ENCODE measurements around the gene PPM1B. TPM values are rescaled to one million over a fixed set of nuclear protein-coding genes. Genes with fewer than 3 reads are reported as not detected.

PPM1B gene
- total and polyA plus RNA-seq, 10 of the 15 experiments (the other 5 are each of a cell fraction or from before 2014, with no cell fraction given): 12.5 to 53.4 (median 33.7) TPM

DNA sequence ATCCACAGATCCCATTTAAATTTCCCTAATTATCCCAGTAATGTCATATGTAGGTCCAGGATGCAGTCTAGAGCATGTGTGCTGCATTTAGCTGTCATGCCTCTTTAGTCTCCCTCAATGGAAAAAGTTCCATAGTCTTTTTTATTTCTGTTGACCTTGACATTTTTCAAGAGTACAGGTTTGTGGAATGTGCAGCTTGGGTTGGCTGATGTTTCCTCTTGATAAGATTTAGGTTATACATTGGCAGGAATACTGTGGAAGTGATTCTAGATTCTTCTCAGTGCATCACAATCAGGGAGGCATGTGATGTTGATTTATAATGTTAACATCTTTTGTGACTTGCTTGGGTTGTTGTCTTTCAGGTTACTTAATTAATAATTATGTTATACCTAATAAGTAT is 42.5 kb downstream of the PPM1B start (continued):
- TF ChIP-seq, protein P1, sequence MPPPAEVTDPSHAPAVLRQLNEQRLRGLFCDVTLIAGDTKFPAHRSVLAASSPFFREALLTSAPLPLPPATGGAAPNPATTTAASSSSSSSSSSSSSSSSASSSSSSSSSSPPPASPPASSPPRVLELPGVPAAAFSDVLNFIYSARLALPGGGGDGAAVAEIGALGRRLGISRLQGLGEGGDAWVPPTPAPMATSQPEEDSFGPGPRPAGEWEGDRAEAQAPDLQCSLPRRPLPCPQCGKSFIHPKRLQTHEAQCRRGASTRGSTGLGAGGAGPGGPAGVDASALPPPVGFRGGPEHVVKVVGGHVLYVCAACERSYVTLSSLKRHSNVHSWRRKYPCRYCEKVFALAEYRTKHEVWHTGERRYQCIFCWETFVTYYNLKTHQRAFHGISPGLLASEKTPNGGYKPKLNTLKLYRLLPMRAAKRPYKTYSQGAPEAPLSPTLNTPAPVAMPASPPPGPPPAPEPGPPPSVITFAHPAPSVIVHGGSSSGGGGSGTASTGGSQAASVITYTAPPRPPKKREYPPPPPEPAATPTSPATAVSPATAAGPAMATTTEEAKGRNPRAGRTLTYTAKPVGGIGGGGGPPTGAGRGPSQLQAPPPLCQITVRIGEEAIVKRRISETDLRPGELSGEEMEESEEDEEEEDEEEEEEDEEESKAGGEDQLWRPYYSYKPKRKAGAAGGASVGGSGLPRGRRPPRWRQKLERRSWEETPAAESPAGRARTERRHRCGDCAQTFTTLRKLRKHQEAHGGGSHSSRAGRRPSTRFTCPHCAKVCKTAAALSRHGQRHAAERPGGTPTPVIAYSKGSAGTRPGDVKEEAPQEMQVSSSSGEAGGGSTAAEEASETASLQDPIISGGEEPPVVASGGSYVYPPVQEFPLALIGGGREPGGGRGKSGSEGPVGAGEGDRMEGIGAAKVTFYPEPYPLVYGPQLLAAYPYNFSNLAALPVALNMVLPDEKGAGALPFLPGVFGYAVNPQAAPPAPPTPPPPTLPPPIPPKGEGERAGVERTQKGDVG (CRISPR knock-in tag; IDR thresholded peaks at IDR 0.05): no peak
- no peak for TF ChIP-seq EGR1 (IDR thresholded peaks at IDR 0.05; ENCODE audit: borderline replicate concordance in 1 of 2, low read depth in 2 of 2, low read length in 2 of 2)

DNA sequence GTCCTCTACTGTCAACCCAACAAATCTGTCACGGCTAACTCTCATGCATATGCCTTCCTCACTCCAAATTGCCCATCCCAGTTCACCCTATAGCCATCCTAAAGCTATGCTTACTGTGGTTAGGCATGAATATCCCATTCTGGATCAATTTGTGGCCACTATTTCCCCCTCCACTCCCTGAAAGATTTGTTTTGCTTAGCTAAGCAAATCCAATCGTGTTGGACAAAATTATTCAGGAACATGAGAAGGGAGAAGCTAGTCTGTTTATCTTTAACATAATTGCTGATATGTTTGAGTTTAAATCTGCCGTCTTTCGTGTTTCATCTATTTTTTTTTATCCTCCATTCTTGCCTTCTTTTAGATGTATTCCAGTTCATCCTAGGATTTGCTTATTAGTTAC is 43.6 kb downstream of the PPM1B start:
- peaks cover 0 to 20% of the 10 kb centered on the region in 2 experiments; a peak in 2 of 4 replicates for H3K36me3 ChIP-seq (ENCODE audit: control insufficient read depth in 2 of 2, insufficient read depth in 2 of 2, low read length in 1 of 2)
- no peaks in the 10 kb centered on the region for H3K4me1 ChIP-seq (ENCODE audit: control insufficient read depth, insufficient read depth, low read length)
- peaks cover 6% of the 10 kb centered on the region for H3K9me3 ChIP-seq (replicated peaks; ENCODE audit: control insufficient read depth, insufficient read depth, low read length)
- BruUV-seq (replicated peaks): no TSS peak
- H3K27ac ChIP-seq (ENCODE audit: control insufficient read depth, insufficient read depth): no peak overlapping the region
- no peaks in the 10 kb centered on the region for H3K27me3 ChIP-seq (replicated peaks in 1 of 2; ENCODE audit: control insufficient read depth in 2 of 2, insufficient read depth in 2 of 2, low read length in 1 of 2)
- POLR2A ChIA-PET: interaction anchor here (0.6 kb wide), 1 partner anchor 921 kb away, joined by 3 read pairs; no protein-coding TSS in a partner anchor
- H3K9ac ChIP-seq (ENCODE audit: control insufficient read depth, insufficient read depth, low read length): no peak overlapping the region
- no peak overlapping the region for H3K4me3 ChIP-seq
- FAIRE-seq (no peak), ATAC-seq (no peak), DNase-seq (ENCODE audit: low read depth, low spot score) (no peak)
- SMC1A ChIA-PET (ENCODE audit: uncharacterized antibody, unreplicated experiment): interaction anchor here (0.6 to 3.3 kb wide), 6 partner anchors 9 to 643 kb away, joined by 3 to 21 read pairs (median 3); no protein-coding TSS in a partner anchor
- no peak overlapping the region for H2AFZ ChIP-seq (ENCODE audit: control insufficient read depth, low read depth, low read length)
- RAD21 ChIA-PET (ENCODE audit: unreplicated experiment): interaction anchor here (2.1 kb wide), 1 partner anchor 42 kb away, joined by 8 read pairs; no protein-coding TSS in a partner anchor
- peaks cover 12% of the 10 kb centered on the region for H3K79me2 ChIP-seq (ENCODE audit: control insufficient read depth, insufficient read depth, low read length)
- H3K4me2 ChIP-seq (ENCODE audit: control insufficient read depth, insufficient read depth): no peak overlapping the region
- H4K20me1 ChIP-seq (ENCODE audit: control insufficient read depth, insufficient read depth): no peaks in the 10 kb centered on the region
- intact Hi-C loops (cut with micrococcal nuclease; ENCODE audit: unreplicated experiment): no loop called here
- in situ Hi-C loops (cut with MboI): no loop called here
- CTCF ChIA-PET: interaction anchor here (1.2 to 1.7 kb wide), 3 partner anchors 10 to 20 kb away, joined by 3 to 5 read pairs (median 4); no protein-coding TSS in a partner anchor
- 99% methylated on average over 4 of the region's 4 CpGs for WGBS (ENCODE audit: insufficient coverage, insufficient replicate concordance, low lambda C conversion rate, missing lambda C conversion rate)
- TF ChIP-seq NR2C1 (IDR thresholded peaks at IDR 0.05): no peak
- TF ChIP-seq RAD21 (IDR thresholded peaks at IDR 0.05; ENCODE audit: insufficient read depth, low read depth, low read length): no peak
- no peak for TF ChIP-seq MYB (IDR thresholded peaks at IDR 0.05; ENCODE audit: borderline replicate concordance, low read depth, low read length)
- TF ChIP-seq SMARCA5 (IDR thresholded peaks at IDR 0.05): no peak
- TF ChIP-seq, protein P2, sequence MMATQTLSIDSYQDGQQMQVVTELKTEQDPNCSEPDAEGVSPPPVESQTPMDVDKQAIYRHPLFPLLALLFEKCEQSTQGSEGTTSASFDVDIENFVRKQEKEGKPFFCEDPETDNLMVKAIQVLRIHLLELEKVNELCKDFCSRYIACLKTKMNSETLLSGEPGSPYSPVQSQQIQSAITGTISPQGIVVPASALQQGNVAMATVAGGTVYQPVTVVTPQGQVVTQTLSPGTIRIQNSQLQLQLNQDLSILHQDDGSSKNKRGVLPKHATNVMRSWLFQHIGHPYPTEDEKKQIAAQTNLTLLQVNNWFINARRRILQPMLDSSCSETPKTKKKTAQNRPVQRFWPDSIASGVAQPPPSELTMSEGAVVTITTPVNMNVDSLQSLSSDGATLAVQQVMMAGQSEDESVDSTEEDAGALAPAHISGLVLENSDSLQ (IDR thresholded peaks at IDR 0.05): no peak
- TF ChIP-seq, protein P3, sequence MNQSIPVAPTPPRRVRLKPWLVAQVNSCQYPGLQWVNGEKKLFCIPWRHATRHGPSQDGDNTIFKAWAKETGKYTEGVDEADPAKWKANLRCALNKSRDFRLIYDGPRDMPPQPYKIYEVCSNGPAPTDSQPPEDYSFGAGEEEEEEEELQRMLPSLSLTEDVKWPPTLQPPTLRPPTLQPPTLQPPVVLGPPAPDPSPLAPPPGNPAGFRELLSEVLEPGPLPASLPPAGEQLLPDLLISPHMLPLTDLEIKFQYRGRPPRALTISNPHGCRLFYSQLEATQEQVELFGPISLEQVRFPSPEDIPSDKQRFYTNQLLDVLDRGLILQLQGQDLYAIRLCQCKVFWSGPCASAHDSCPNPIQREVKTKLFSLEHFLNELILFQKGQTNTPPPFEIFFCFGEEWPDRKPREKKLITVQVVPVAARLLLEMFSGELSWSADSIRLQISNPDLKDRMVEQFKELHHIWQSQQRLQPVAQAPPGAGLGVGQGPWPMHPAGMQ (IDR thresholded peaks at IDR 0.05; ENCODE audit: borderline replicate concordance): no peak
- TF ChIP-seq TBL1XR1 (IDR thresholded peaks at IDR 0.05; ENCODE audit: low read depth, low read length): no peak
- no peak for TF ChIP-seq SP1 (IDR thresholded peaks at IDR 0.05; ENCODE audit: low read depth, low read length)
- TF ChIP-seq NRF1 (conservative IDR thresholded peaks at IDR 0.05; ENCODE audit: low read depth, low read length): no peak
- TF ChIP-seq CBFB (IDR thresholded peaks at IDR 0.05; ENCODE audit: low read depth): no peak
- TF ChIP-seq, protein P4, sequence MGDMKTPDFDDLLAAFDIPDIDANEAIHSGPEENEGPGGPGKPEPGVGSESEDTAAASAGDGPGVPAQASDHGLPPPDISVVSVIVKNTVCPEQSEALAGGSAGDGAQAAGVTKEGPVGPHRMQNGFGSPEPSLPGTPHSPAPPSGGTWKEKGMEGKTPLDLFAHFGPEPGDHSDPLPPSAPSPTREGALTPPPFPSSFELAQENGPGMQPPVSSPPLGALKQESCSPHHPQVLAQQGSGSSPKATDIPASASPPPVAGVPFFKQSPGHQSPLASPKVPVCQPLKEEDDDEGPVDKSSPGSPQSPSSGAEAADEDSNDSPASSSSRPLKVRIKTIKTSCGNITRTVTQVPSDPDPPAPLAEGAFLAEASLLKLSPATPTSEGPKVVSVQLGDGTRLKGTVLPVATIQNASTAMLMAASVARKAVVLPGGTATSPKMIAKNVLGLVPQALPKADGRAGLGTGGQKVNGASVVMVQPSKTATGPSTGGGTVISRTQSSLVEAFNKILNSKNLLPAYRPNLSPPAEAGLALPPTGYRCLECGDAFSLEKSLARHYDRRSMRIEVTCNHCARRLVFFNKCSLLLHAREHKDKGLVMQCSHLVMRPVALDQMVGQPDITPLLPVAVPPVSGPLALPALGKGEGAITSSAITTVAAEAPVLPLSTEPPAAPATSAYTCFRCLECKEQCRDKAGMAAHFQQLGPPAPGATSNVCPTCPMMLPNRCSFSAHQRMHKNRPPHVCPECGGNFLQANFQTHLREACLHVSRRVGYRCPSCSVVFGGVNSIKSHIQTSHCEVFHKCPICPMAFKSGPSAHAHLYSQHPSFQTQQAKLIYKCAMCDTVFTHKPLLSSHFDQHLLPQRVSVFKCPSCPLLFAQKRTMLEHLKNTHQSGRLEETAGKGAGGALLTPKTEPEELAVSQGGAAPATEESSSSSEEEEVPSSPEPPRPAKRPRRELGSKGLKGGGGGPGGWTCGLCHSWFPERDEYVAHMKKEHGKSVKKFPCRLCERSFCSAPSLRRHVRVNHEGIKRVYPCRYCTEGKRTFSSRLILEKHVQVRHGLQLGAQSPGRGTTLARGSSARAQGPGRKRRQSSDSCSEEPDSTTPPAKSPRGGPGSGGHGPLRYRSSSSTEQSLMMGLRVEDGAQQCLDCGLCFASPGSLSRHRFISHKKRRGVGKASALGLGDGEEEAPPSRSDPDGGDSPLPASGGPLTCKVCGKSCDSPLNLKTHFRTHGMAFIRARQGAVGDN (IDR thresholded peaks at IDR 0.05): no peak

All from GM12878 (cell line).